ENCODE measurements around the gene LINS1.

The LINS1 gene

GRCh38 chr15:100602064-100602822 is at the start of gene LINS1, which contains the start of gene ASB7:
Gene LINS1, minus strand, starts transcription at chr15:100602184. Its CDS starts 21,342 bp downstream, at chr15:100580842.
Gene ASB7, plus strand, starts transcription at chr15:100602589. Its CDS starts 9,628 bp downstream, at chr15:100612217.
- no peaks in the 10 kb centered on the region for H3K27me3 ChIP-seq (ENCODE audit: control insufficient read depth, insufficient read depth, low read length)
- H3K9ac ChIP-seq (ENCODE audit: low read depth, low read length): peak within 1 kb of the TSS; percentile 74
- peak within 1 kb of the TSS; percentile 96 for H3K4me3 ChIP-seq (ENCODE audit: low read depth, low read length)
- H3K9me3 ChIP-seq (ENCODE audit: control insufficient read depth, insufficient read depth, low read length): no peaks in the 10 kb centered on the region
- H3K4me1 ChIP-seq (ENCODE audit: control insufficient read depth, insufficient read depth, low read length): peaks cover 2% of the 10 kb centered on the region
- H3K36me3 ChIP-seq (ENCODE audit: control insufficient read depth, insufficient read depth, low read length): no peaks in the 10 kb centered on the region

GRCh38 chr15:100651253-100651652 is 49.3 kb upstream of the LINS1 start:
- no peak overlapping the region for H3K9ac ChIP-seq (ENCODE audit: low read depth, low read length)
- H3K4me3 ChIP-seq (ENCODE audit: low read depth, low read length): no peak overlapping the region
- no peaks in the 10 kb centered on the region for H3K27me3 ChIP-seq (ENCODE audit: control insufficient read depth, insufficient read depth, low read length)
- H3K4me1 ChIP-seq (ENCODE audit: control insufficient read depth, insufficient read depth, low read length): no peaks in the 10 kb centered on the region
- H3K9me3 ChIP-seq (ENCODE audit: control insufficient read depth, insufficient read depth, low read length): no peaks in the 10 kb centered on the region
- H3K36me3 ChIP-seq (ENCODE audit: control insufficient read depth, insufficient read depth, low read length): no peaks in the 10 kb centered on the region

- Histone ChIP-seq H3K4me3 (ENCODE audit: low read depth, low read length) (no peak overlapping the region), H3K9me3 (ENCODE audit: control insufficient read depth, insufficient read depth, low read length) (no peaks in the 10 kb centered on the region), H3K36me3 (ENCODE audit: control insufficient read depth, insufficient read depth, low read length) (no peaks in the 10 kb centered on the region), H3K9ac (ENCODE audit: low read depth, low read length) (no peak overlapping the region), H3K4me1 (ENCODE audit: control insufficient read depth, insufficient read depth, low read length) (no peaks in the 10 kb centered on the region), H3K27me3 (ENCODE audit: control insufficient read depth, insufficient read depth, low read length) (no peaks in the 10 kb centered on the region)
These were observed 48.7 kb upstream of the LINS1 start for GRCh38 chr15:100650685-100651084.

- H3K36me3 ChIP-seq (ENCODE audit: control insufficient read depth, insufficient read depth, low read length): no peaks in the 10 kb centered on the region
- H3K9me3 ChIP-seq (ENCODE audit: control insufficient read depth, insufficient read depth, low read length): no peaks in the 10 kb centered on the region
- no peaks in the 10 kb centered on the region for H3K4me1 ChIP-seq (ENCODE audit: control insufficient read depth, insufficient read depth, low read length)
- no peak overlapping the region for H3K4me3 ChIP-seq (ENCODE audit: low read depth, low read length)
- no peak overlapping the region for H3K9ac ChIP-seq (ENCODE audit: low read depth, low read length)
- H3K27me3 ChIP-seq (ENCODE audit: control insufficient read depth, insufficient read depth, low read length): no peaks in the 10 kb centered on the region
These were observed 47.0 kb upstream of the LINS1 start for GRCh38 chr15:100648951-100649350.

GRCh38 chr15:100645671-100646070 is 43.7 kb upstream of the LINS1 start:
- H3K27me3 ChIP-seq (ENCODE audit: control insufficient read depth, insufficient read depth, low read length): no peaks in the 10 kb centered on the region
- no peak overlapping the region for H3K4me3 ChIP-seq (ENCODE audit: low read depth, low read length)
- H3K9ac ChIP-seq (ENCODE audit: low read depth, low read length): no peak overlapping the region
- H3K4me1 ChIP-seq (ENCODE audit: control insufficient read depth, insufficient read depth, low read length): no peaks in the 10 kb centered on the region
- H3K9me3 ChIP-seq (ENCODE audit: control insufficient read depth, insufficient read depth, low read length): no peaks in the 10 kb centered on the region
- no peaks in the 10 kb centered on the region for H3K36me3 ChIP-seq (ENCODE audit: control insufficient read depth, insufficient read depth, low read length)

GRCh38 chr15:100642950-100643338 is 41.0 kb upstream of the LINS1 start:
- Histone ChIP-seq H3K27me3 (ENCODE audit: control insufficient read depth, insufficient read depth, low read length) (no peaks in the 10 kb centered on the region), H3K9me3 (ENCODE audit: control insufficient read depth, insufficient read depth, low read length) (no peaks in the 10 kb centered on the region), H3K4me1 (ENCODE audit: control insufficient read depth, insufficient read depth, low read length) (no peaks in the 10 kb centered on the region), H3K9ac (ENCODE audit: low read depth, low read length) (no peak overlapping the region), H3K36me3 (ENCODE audit: control insufficient read depth, insufficient read depth, low read length) (no peaks in the 10 kb centered on the region), H3K4me3 (ENCODE audit: low read depth, low read length) (no peak overlapping the region)

- Histone ChIP-seq H3K4me1 (ENCODE audit: control insufficient read depth, insufficient read depth, low read length) (no peaks in the 10 kb centered on the region), H3K9me3 (ENCODE audit: control insufficient read depth, insufficient read depth, low read length) (no peaks in the 10 kb centered on the region), H3K27me3 (ENCODE audit: control insufficient read depth, insufficient read depth, low read length) (no peaks in the 10 kb centered on the region), H3K4me3 (ENCODE audit: low read depth, low read length) (no peak overlapping the region), H3K36me3 (ENCODE audit: control insufficient read depth, insufficient read depth, low read length) (no peaks in the 10 kb centered on the region), H3K9ac (ENCODE audit: low read depth, low read length) (no peak overlapping the region)
These were observed 40.4 kb upstream of the LINS1 start for GRCh38 chr15:100642213-100642949.

GRCh38 chr15:100638177-100638730 is 36.3 kb upstream of the LINS1 start:
- Histone ChIP-seq H3K4me3 (ENCODE audit: low read depth, low read length) (no peak overlapping the region), H3K27me3 (ENCODE audit: control insufficient read depth, insufficient read depth, low read length) (no peaks in the 10 kb centered on the region), H3K4me1 (ENCODE audit: control insufficient read depth, insufficient read depth, low read length) (peaks cover 11% of the 10 kb centered on the region), H3K9ac (ENCODE audit: low read depth, low read length) (no peak overlapping the region), H3K36me3 (ENCODE audit: control insufficient read depth, insufficient read depth, low read length) (no peaks in the 10 kb centered on the region), H3K9me3 (ENCODE audit: control insufficient read depth, insufficient read depth, low read length) (no peaks in the 10 kb centered on the region)

GRCh38 chr15:100635406-100636071 is 33.6 kb upstream of the LINS1 start:
- no peak overlapping the region for H3K9ac ChIP-seq (ENCODE audit: low read depth, low read length)
- no peaks in the 10 kb centered on the region for H3K9me3 ChIP-seq (ENCODE audit: control insufficient read depth, insufficient read depth, low read length)
- no peaks in the 10 kb centered on the region for H3K27me3 ChIP-seq (ENCODE audit: control insufficient read depth, insufficient read depth, low read length)
- no peak overlapping the region for H3K4me3 ChIP-seq (ENCODE audit: low read depth, low read length)
- peaks cover 11% of the 10 kb centered on the region for H3K4me1 ChIP-seq (ENCODE audit: control insufficient read depth, insufficient read depth, low read length)
- H3K36me3 ChIP-seq (ENCODE audit: control insufficient read depth, insufficient read depth, low read length): no peaks in the 10 kb centered on the region

- Histone ChIP-seq H3K4me1 (ENCODE audit: control insufficient read depth, insufficient read depth, low read length) (peaks cover 11% of the 10 kb centered on the region), H3K36me3 (ENCODE audit: control insufficient read depth, insufficient read depth, low read length) (no peaks in the 10 kb centered on the region), H3K9ac (ENCODE audit: low read depth, low read length) (no peak overlapping the region), H3K9me3 (ENCODE audit: control insufficient read depth, insufficient read depth, low read length) (no peaks in the 10 kb centered on the region), H3K27me3 (ENCODE audit: control insufficient read depth, insufficient read depth, low read length) (no peaks in the 10 kb centered on the region), H3K4me3 (ENCODE audit: low read depth, low read length) (no peak overlapping the region)
These were observed 31.7 kb upstream of the LINS1 start for GRCh38 chr15:100633763-100634075.

GRCh38 chr15:100631831-100632230 is 29.8 kb upstream of the LINS1 start:
- H3K4me3 ChIP-seq (ENCODE audit: low read depth, low read length): no peak overlapping the region
- H3K4me1 ChIP-seq (ENCODE audit: control insufficient read depth, insufficient read depth, low read length): peaks cover 11% of the 10 kb centered on the region
- H3K36me3 ChIP-seq (ENCODE audit: control insufficient read depth, insufficient read depth, low read length): no peaks in the 10 kb centered on the region
- no peak overlapping the region for H3K9ac ChIP-seq (ENCODE audit: low read depth, low read length)
- H3K27me3 ChIP-seq (ENCODE audit: control insufficient read depth, insufficient read depth, low read length): no peaks in the 10 kb centered on the region
- no peaks in the 10 kb centered on the region for H3K9me3 ChIP-seq (ENCODE audit: control insufficient read depth, insufficient read depth, low read length)

Data from iPS-15b (cell line).